LNCaP clone FGC (cell line): ENCODE results near the gene BLMH.

ENCODE experiments used
- DNase-seq: peaks from one replicate; pipeline ENCODE4 v3.0.0-alpha.2; 2011; ENCODE audit warnings: low read depth
- H3K4me3 ChIP-seq: 2 replicates; pipeline ENCODE4 v1.5.1; 2011; ENCODE audit warnings: mild to moderate bottlenecking, low read depth, low read length, control low read depth
- CTCF ChIP-seq: IDR thresholded peaks from 2 replicates; pipeline ENCODE4 v1.5.1; 2012; ENCODE audit warnings: mild to moderate bottlenecking; ENCODE audit not compliant: control insufficient read depth, insufficient read depth; ENCODE audit errors: extremely low read depth

The BLMH gene

GRCh38 chr17:30256756-30257506, 34.8 kb downstream of the BLMH start:
- TF ChIP-seq CTCF, result no peak
- H3K4me3 ChIP-seq, result no peak overlapping the region
- DNase-seq, result peak; percentile 48

GRCh38 chr17:30254150-30254549, 37.6 kb downstream of the BLMH start:
- peak; percentile 14 for DNase-seq
- no peak for TF ChIP-seq CTCF
- no peak overlapping the region for H3K4me3 ChIP-seq

GRCh38 chr17:30253312-30253711, 38.4 kb downstream of the BLMH start:
- peak; percentile 63 for DNase-seq
- no peak for TF ChIP-seq CTCF
- no peak overlapping the region for H3K4me3 ChIP-seq

- H3K4me3 ChIP-seq, result no peak overlapping the region
- no peak for DNase-seq
- no peak for TF ChIP-seq CTCF
Observed at GRCh38 chr17:30251931-30252330, 39.8 kb downstream of the BLMH start.

- no peak for TF ChIP-seq CTCF
- H3K4me3 ChIP-seq, result no peak overlapping the region
- no peak for DNase-seq
Observed at GRCh38 chr17:30249460-30249859, 42.3 kb downstream of the BLMH start.

GRCh38 chr17:30248786-30249185, 43.0 kb downstream of the BLMH start:
- no peak for TF ChIP-seq CTCF
- no peak for DNase-seq
- no peak overlapping the region for H3K4me3 ChIP-seq

GRCh38 chr17:30246460-30246859, 45.3 kb downstream of the BLMH start:
- no peak overlapping the region for H3K4me3 ChIP-seq
- no peak for DNase-seq
- no peak for TF ChIP-seq CTCF
